ENCODE results near the gene GPX4. TPM values are rescaled to one million over a fixed set of nuclear protein-coding genes. Genes with fewer than 3 reads are reported as not detected.
"Not testable (repeated sequence)": the region's sequence is repeated elsewhere in the genome, so short reads cannot be mapped to it uniquely, and the experiment has no call there.

The GPX4 gene
- polyA plus RNA-seq, 3 donors, result 459 to 508 (median 493) TPM

DNA sequence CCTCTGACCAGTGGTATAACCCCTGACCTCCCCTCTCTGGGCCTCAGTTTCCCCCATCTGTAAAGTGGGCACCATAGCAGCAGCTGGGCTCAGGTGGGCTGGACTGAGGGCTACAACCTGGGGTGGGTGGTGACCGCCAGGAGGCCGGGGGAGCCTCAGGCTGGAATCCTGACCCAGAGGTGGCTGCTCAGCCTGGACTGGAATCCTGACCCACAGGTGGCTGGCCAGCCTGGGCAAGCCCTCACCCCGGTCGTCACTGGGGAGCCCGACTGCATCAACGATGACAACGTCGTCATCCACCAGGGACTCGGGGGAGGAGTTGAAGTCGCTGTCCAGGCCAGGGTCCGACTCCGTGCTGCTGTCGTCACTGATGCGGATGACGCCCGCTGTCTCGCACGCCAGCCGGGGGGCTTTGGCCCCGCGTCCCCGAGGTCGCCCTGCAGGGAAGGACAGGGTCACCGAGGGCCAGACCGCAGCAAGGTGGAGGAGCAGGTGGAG lies 10.2 kb downstream of the GPX4 start:
- TF ChIP-seq, protein P1, sequence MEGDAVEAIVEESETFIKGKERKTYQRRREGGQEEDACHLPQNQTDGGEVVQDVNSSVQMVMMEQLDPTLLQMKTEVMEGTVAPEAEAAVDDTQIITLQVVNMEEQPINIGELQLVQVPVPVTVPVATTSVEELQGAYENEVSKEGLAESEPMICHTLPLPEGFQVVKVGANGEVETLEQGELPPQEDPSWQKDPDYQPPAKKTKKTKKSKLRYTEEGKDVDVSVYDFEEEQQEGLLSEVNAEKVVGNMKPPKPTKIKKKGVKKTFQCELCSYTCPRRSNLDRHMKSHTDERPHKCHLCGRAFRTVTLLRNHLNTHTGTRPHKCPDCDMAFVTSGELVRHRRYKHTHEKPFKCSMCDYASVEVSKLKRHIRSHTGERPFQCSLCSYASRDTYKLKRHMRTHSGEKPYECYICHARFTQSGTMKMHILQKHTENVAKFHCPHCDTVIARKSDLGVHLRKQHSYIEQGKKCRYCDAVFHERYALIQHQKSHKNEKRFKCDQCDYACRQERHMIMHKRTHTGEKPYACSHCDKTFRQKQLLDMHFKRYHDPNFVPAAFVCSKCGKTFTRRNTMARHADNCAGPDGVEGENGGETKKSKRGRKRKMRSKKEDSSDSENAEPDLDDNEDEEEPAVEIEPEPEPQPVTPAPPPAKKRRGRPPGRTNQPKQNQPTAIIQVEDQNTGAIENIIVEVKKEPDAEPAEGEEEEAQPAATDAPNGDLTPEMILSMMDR (IDR thresholded peaks at IDR 0.05), result no peak
- H3K9me3 Mint-ChIP-seq, result peaks cover 0 to 2% (median 0%) of the 10 kb centered on the region in 7 donors
- Histone ChIP-seq H3K4me3 (replicated peaks in 1 of 3; ENCODE audit: low read depth in 2 of 3, low read length in 3 of 3) (no peak overlapping the region), H4K20me1 (ENCODE audit: insufficient read depth, low read length) (peaks cover 91% of the 10 kb centered on the region), H3K36me3 (replicated peaks in 1 of 2; ENCODE audit: control insufficient read depth in 1 of 2, insufficient read depth in 2 of 2, low read length in 2 of 2) (peaks cover 72 to 83% of the 10 kb centered on the region in 2 donors), H3K79me2 (ENCODE audit: insufficient read depth, low read length) (no peaks in the 10 kb centered on the region), H3K9ac (ENCODE audit: insufficient read depth, low read length, poor library complexity, severe bottlenecking) (no peak overlapping the region), H3K4me1 (ENCODE audit: control insufficient read depth in 1 of 2, insufficient read depth in 2 of 2, low read length in 2 of 2) (peaks cover 8 to 14% of the 10 kb centered on the region in 2 donors), H3K27ac (ENCODE audit: low read depth in 1 of 2, low read length in 2 of 2) (peak overlapping the region; percentile 2 to 43), H3K27me3 (ENCODE audit: control insufficient read depth in 2 of 2, insufficient read depth in 2 of 2, low read length in 2 of 2) (no peaks in the 10 kb centered on the region), H2AFZ (ENCODE audit: insufficient read depth, low read depth, low read length, poor library complexity, severe bottlenecking) (no peak overlapping the region), H3K9me3 (replicated peaks in 1 of 2; ENCODE audit: control insufficient read depth in 1 of 2, insufficient read depth in 1 of 2, low read length in 2 of 2) (no peaks in the 10 kb centered on the region), H3K4me2 (replicated peaks; ENCODE audit: extremely low read depth, low read length, poor library complexity, severe bottlenecking) (peak overlapping the region; percentile 50)
- 91% methylated on average over 25 of the region's 25 CpGs for WGBS (ENCODE audit: insufficient coverage)
- H3K4me1 Mint-ChIP-seq, result peaks cover 8% of the 10 kb centered on the region
- peak overlapping the region in 4 of 7 donors; percentile 24 to 64 (median 43) for H3K27ac Mint-ChIP-seq
- no peak overlapping the region for H3K4me3 Mint-ChIP-seq
- DNase-seq, result no peak
- peaks cover 30 to 78% of the 10 kb centered on the region in 2 donors for H3K36me3 Mint-ChIP-seq
- intact Hi-C loops (cut with micrococcal nuclease), result loop anchor here (5.0 kb wide), 2 partner anchors 78 to 128 kb away; partner anchors contain the start of gene ATP5F1D (in 1 of the 2)
- H3K27me3 Mint-ChIP-seq (ENCODE audit: low read depth in 3 of 3), result peaks cover 0 to 2% (median 0%) of the 10 kb centered on the region in 3 donors

DNA sequence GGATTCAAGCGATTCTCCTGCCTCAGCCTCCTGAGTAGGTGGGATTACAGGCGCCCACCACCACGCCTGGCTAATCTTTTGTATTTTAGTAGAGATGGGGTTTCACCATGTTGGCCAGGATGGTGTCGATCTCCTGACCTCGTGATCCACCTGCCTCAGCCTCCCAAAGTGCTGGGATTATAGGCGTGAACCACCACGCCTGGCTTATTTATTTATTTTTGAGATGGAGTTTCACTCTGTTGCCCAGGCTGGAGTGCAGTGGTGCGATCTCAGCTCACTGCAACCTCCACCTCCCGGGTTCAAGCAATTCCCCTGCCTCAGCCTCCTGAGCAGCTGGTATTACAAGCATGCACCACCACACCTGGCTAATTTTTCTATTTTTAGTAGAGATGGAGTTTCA lies 10.9 kb downstream of the GPX4 start:
- not testable (repeated sequence) for H3K4me3 ChIP-seq (replicated peaks in 1 of 3; ENCODE audit: low read depth in 2 of 3, low read length in 3 of 3); H2AFZ ChIP-seq (ENCODE audit: insufficient read depth, low read depth, low read length, poor library complexity, severe bottlenecking); H3K27ac ChIP-seq (ENCODE audit: low read depth in 1 of 2, low read length in 2 of 2); H3K9ac ChIP-seq (ENCODE audit: insufficient read depth, low read length, poor library complexity, severe bottlenecking); H3K9me3 ChIP-seq (replicated peaks in 1 of 2; ENCODE audit: control insufficient read depth in 1 of 2, insufficient read depth in 1 of 2, low read length in 2 of 2); DNase-seq; H3K9me3 Mint-ChIP-seq; H3K4me3 Mint-ChIP-seq; H3K27me3 Mint-ChIP-seq (ENCODE audit: low read depth in 3 of 3); H3K79me2 ChIP-seq (ENCODE audit: insufficient read depth, low read length); H3K4me2 ChIP-seq (replicated peaks; ENCODE audit: extremely low read depth, low read length, poor library complexity, severe bottlenecking); H3K27me3 ChIP-seq (ENCODE audit: control insufficient read depth in 2 of 2, insufficient read depth in 2 of 2, low read length in 2 of 2); H3K4me1 Mint-ChIP-seq
- Mint-ChIP-seq H3K27ac (peak overlapping the region in 4 of 7 donors; percentile 22 to 68 (median 44)), H3K36me3 (peaks cover 32 to 80% of the 10 kb centered on the region in 2 donors)
- 100% methylated on average over 1 of the region's 9 CpGs for WGBS (ENCODE audit: insufficient coverage)
- intact Hi-C loops (cut with micrococcal nuclease), result loop anchor here (5.0 kb wide), 2 partner anchors 78 to 128 kb away; partner anchors contain the start of gene ATP5F1D (in 1 of the 2)
- Histone ChIP-seq H4K20me1 (ENCODE audit: insufficient read depth, low read length) (peaks cover 91% of the 10 kb centered on the region), H3K4me1 (ENCODE audit: control insufficient read depth in 1 of 2, insufficient read depth in 2 of 2, low read length in 2 of 2) (peaks cover 8 to 14% of the 10 kb centered on the region in 2 donors), H3K36me3 (replicated peaks in 1 of 2; ENCODE audit: control insufficient read depth in 1 of 2, insufficient read depth in 2 of 2, low read length in 2 of 2) (peaks cover 76 to 83% of the 10 kb centered on the region in 2 donors)

Measured in CD14-positive monocyte (primary cell).